Caco-2 (cell line): ENCODE data around the gene CENPVL3. TPM values are rescaled to one million over a fixed set of nuclear protein-coding genes. Genes with fewer than 3 reads are reported as not detected.
"Not testable (repeated sequence)": the region's sequence is repeated elsewhere in the genome, so short reads cannot be mapped to it uniquely, and the experiment has no call there.

Source experiments
- Bru-seq: library from RNA; stranded (reverse); fragments of 400-500 nt; gene quantifications from one replicate; lab custom pipeline; 2021; lab: Mats Ljungman, UMichigan
- BruChase-seq, 2 experiments: library from RNA; stranded (reverse); fragments of 400-500 nt; gene quantifications; one replicate each; lab custom pipeline; 2021; lab: Mats Ljungman, UMichigan
- BruUV-seq: library from RNA; stranded (reverse); fragments of 400-500 nt; replicated peaks from 2 replicates; lab custom pipeline; 2021; lab: Mats Ljungman, UMichigan
- CTCF ChIA-PET: fragments of 300-600 bp; sonication (Branson Sonifier 250); formaldehyde crosslinking; loops from one replicate; lab custom pipeline; 2022; ENCODE audit warnings: antibody characterized with exemption; lab: Charles Lee
- POLR2A ChIA-PET: fragments of 300-600 bp; sonication (Branson Sonifier 250); formaldehyde crosslinking; loops from one replicate; lab custom pipeline; 2022; ENCODE audit warnings: antibody characterized with exemption; lab: Charles Lee
- DNase-seq, 2 experiments: peaks; one replicate each; pipeline versions ENCODE4 v3.0.0 to v3.0.0-alpha.2; 2020 to 2022
- H3K27me3 ChIP-seq: replicated peaks from 2 replicates; pipeline ENCODE4 v1.6.0; 2011; ENCODE audit warnings: low read length; ENCODE audit not compliant: control insufficient read depth, insufficient read depth
- H3K36me3 ChIP-seq: 2 replicates; pipeline ENCODE4 v1.5.1; 2011; ENCODE audit warnings: low read length; ENCODE audit not compliant: control insufficient read depth, insufficient read depth
- H3K4me1 ChIP-seq: fragments of 250-450 bp; sonication (Bioruptor Pico); 2 replicates; pipeline ENCODE4 v1.5.1; 2020; ENCODE audit warnings: mild to moderate bottlenecking
- H3K4me3 ChIP-seq: 2 replicates; pipeline ENCODE4 v1.5.1; 2011; ENCODE audit warnings: low read depth, mild to moderate bottlenecking, control low read depth, low read length
- H3K9me3 ChIP-seq: fragments of 250-450 bp; sonication (Bioruptor Pico); 2 replicates; pipeline ENCODE4 v1.5.1; 2020; ENCODE audit warnings: mild to moderate bottlenecking, moderate library complexity
- H3K27ac Mint-ChIP-seq: one replicate; pipeline ENCODE4 v1.8.0; 2022; ENCODE audit warnings: mixed read lengths; ENCODE audit not compliant: unreplicated experiment
- H3K27me3 Mint-ChIP-seq: one replicate; pipeline ENCODE4 v1.8.0; 2022; ENCODE audit warnings: mixed read lengths; ENCODE audit not compliant: insufficient read depth, unreplicated experiment
- H3K36me3 Mint-ChIP-seq: one replicate; pipeline ENCODE4 v1.8.0; 2022; ENCODE audit warnings: mild to moderate bottlenecking, mixed read lengths; ENCODE audit not compliant: insufficient read depth, unreplicated experiment
- H3K4me1 Mint-ChIP-seq: one replicate; pipeline ENCODE4 v1.8.0; 2022; ENCODE audit warnings: low read depth, mixed read lengths; ENCODE audit not compliant: unreplicated experiment
- H3K4me3 Mint-ChIP-seq: one replicate; pipeline ENCODE4 v1.8.0; 2022; ENCODE audit warnings: mild to moderate bottlenecking, moderate library complexity, mixed read lengths; ENCODE audit not compliant: unreplicated experiment
- H3K9me3 Mint-ChIP-seq: one replicate; pipeline ENCODE4 v1.8.0; 2022; ENCODE audit warnings: mixed read lengths; ENCODE audit not compliant: unreplicated experiment
- intact Hi-C: fragments of 100-400 bp; cut with micrococcal nuclease; formaldehyde crosslinking; loops from one replicate; pipeline ENCODE4 v1.10.0; 2022; ENCODE audit not compliant: unreplicated experiment
- long read RNA-seq: library from polyadenylated mRNA; stranded (forward); transcript quantifications from one replicate; pipeline ENCODE4 v2.0.0, GENCODE V29; 2022
- total RNA-seq: library from RNA; stranded (reverse); gene quantifications from 2 replicates; pipeline ENCODE4 v1.2.3, GENCODE V29; 2022
- TF ChIP-seq, protein P1 (sequence below), 2 experiments: fragments of 200-600 bp in 1 of 2; IDR thresholded peaks; 1 replicate in 1 of 2; 2 replicates in 1 of 2; pipeline versions ENCODE4 v1.5.1 to v1.8.0; 2011 to 2022; ENCODE audit warnings: antibody characterized with exemption in 1 of 2, control low read depth in 1 of 2, inconsistent platforms in 1 of 2, low read depth in 1 of 2, low read length in 1 of 2, mild to moderate bottlenecking in 1 of 2, moderate library complexity in 1 of 2; ENCODE audit not compliant: insufficient read depth in 1 of 2, severe bottlenecking in 1 of 2, unreplicated experiment in 1 of 2

Gene CENPVL3
- total RNA-seq = not detected in 2 replicates
- not detected for Bru-seq, nascent RNA
- not detected for BruChase-seq, experiment 1, labeled RNA remaining after a 2-hour chase
- not detected for BruChase-seq, experiment 2, labeled RNA remaining after a 6-hour chase
- long read RNA-seq = 0 reads

- H3K27ac Mint-ChIP-seq, H3K4me1 ChIP-seq, H3K9me3 Mint-ChIP-seq, DNase-seq, BruUV-seq, H3K27me3 Mint-ChIP-seq, H3K4me3 ChIP-seq, CTCF ChIA-PET, H3K4me3 Mint-ChIP-seq, H3K36me3 ChIP-seq, POLR2A ChIA-PET, H3K27me3 ChIP-seq, H3K36me3 Mint-ChIP-seq, H3K9me3 ChIP-seq, H3K4me1 Mint-ChIP-seq: not testable (repeated sequence)
- intact Hi-C loops = loop anchor here (10.0 kb wide), 1 partner anchor 134 kb away; no protein-coding TSS in a partner anchor
Observed at GRCh38 chrX:51618241-51619155, at the start of gene CENPVL3. CENPVL3 (minus strand) TSS chrX:51618912; CDS start chrX:51618873, 39 bp downstream.

- TF ChIP-seq, protein P1, sequence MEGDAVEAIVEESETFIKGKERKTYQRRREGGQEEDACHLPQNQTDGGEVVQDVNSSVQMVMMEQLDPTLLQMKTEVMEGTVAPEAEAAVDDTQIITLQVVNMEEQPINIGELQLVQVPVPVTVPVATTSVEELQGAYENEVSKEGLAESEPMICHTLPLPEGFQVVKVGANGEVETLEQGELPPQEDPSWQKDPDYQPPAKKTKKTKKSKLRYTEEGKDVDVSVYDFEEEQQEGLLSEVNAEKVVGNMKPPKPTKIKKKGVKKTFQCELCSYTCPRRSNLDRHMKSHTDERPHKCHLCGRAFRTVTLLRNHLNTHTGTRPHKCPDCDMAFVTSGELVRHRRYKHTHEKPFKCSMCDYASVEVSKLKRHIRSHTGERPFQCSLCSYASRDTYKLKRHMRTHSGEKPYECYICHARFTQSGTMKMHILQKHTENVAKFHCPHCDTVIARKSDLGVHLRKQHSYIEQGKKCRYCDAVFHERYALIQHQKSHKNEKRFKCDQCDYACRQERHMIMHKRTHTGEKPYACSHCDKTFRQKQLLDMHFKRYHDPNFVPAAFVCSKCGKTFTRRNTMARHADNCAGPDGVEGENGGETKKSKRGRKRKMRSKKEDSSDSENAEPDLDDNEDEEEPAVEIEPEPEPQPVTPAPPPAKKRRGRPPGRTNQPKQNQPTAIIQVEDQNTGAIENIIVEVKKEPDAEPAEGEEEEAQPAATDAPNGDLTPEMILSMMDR (IDR thresholded peaks at IDR 0.05; ENCODE audit: insufficient read depth in 1 of 2, low read depth in 1 of 2, low read length in 1 of 2, severe bottlenecking in 1 of 2, unreplicated experiment in 1 of 2) = no peak
- no peak for DNase-seq
- no peaks in the 10 kb centered on the region for H3K9me3 ChIP-seq
- H3K27me3 Mint-ChIP-seq = no peaks in the 10 kb centered on the region
- H3K27me3 ChIP-seq = no peaks in the 10 kb centered on the region
- BruUV-seq = no TSS peak
- no peaks in the 10 kb centered on the region for H3K9me3 Mint-ChIP-seq
- no peak overlapping the region for H3K4me3 ChIP-seq
- H3K36me3 Mint-ChIP-seq = no peaks in the 10 kb centered on the region
- intact Hi-C loops = no loop called here
- H3K4me1 ChIP-seq = no peaks in the 10 kb centered on the region
- CTCF ChIA-PET = no interaction called here
- H3K4me1 Mint-ChIP-seq = no peaks in the 10 kb centered on the region
- no peak overlapping the region for H3K27ac Mint-ChIP-seq
- H3K36me3 ChIP-seq = no peaks in the 10 kb centered on the region
- H3K4me3 Mint-ChIP-seq = no peak overlapping the region
- POLR2A ChIA-PET = no interaction called here
Observed at GRCh38 chrX:51665981-51666380, 47.3 kb upstream of the CENPVL3 start.

- Histone ChIP-seq H3K4me3 (no peak overlapping the region), H3K27me3 (no peaks in the 10 kb centered on the region), H3K36me3 (no peaks in the 10 kb centered on the region), H3K9me3 (no peaks in the 10 kb centered on the region), H3K4me1 (peaks cover 2% of the 10 kb centered on the region; the same call in 1 of the 2 replicates)
- H3K27me3 Mint-ChIP-seq = peaks cover 4% of the 10 kb centered on the region
- no peaks in the 10 kb centered on the region for H3K4me1 Mint-ChIP-seq
- no peak overlapping the region for H3K4me3 Mint-ChIP-seq
- H3K27ac Mint-ChIP-seq = no peak overlapping the region
- H3K9me3 Mint-ChIP-seq = no peaks in the 10 kb centered on the region
- H3K36me3 Mint-ChIP-seq = no peaks in the 10 kb centered on the region
- POLR2A ChIA-PET = no interaction called here
- CTCF ChIA-PET = no interaction called here
- TF ChIP-seq, protein P1 (IDR thresholded peaks at IDR 0.05; ENCODE audit: insufficient read depth in 1 of 2, low read depth in 1 of 2, low read length in 1 of 2, severe bottlenecking in 1 of 2, unreplicated experiment in 1 of 2) = no peak
- DNase-seq = no peak
- intact Hi-C loops = loop anchor here (5.0 kb wide), 1 partner anchor 159 kb away; no protein-coding TSS in a partner anchor
- BruUV-seq = no TSS peak
Observed at GRCh38 chrX:51643377-51643776, 24.7 kb upstream of the CENPVL3 start.
